ENCODE results near the gene GALNT4. TPM values are rescaled to one million over a fixed set of nuclear protein-coding genes. Genes with fewer than 3 reads are reported as not detected.

GALNT4 gene
- total RNA-seq, 1 donor from 2014 or later = 13.8 TPM

DNA sequence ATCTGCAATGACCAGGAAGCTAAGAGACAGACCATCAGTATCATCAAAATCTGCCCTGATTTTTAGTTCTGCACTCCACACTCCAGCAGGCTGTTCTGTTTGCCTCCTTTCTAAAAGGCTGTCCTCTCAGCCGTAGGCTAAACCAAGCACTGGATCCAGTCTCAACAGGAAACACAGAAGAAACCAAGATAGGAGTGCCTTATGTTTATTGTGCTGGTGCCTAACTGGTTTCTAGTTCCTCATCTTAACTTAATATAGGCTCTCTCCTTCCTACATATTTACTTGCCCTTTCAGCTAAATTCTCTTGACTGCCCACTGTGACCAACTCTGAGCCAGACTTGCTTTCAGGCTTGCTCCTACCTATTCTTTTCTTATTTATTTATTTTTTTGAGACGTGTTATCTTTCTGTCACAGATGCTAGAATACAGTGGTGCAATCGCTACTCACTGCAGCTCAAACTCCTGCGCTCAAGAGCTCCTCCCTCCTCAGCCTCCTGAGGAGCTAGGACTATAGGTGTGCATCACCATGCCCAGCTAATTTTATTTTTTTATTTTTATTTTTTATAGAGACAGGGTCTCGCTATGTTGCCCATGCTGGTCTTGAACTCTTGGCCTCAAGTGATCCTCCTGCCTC is 30.8 kb downstream of the GALNT4 start:
- no peak for DNase-seq (ENCODE audit: low read depth)

DNA sequence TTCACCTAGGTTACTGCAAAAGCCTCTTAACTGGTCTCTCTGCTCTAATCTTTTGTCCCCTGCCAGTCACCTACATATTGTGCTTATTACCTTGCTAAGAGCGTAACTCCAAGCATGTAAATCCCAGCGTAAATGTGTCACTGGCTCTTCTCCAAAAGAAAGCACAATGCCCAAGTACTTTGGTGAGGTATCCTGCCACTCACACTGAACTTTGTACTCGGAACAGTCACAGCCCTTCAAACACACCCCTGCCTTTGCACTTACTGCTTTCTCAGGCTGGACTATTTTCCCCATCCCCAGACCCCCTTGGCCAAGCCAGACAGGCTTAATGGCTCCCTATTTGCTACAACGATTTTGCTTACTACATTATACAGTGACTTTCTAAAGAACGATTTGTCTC is 31.7 kb downstream of the GALNT4 start:
- DNase-seq (ENCODE audit: low read depth) = peak; percentile 45

DNA sequence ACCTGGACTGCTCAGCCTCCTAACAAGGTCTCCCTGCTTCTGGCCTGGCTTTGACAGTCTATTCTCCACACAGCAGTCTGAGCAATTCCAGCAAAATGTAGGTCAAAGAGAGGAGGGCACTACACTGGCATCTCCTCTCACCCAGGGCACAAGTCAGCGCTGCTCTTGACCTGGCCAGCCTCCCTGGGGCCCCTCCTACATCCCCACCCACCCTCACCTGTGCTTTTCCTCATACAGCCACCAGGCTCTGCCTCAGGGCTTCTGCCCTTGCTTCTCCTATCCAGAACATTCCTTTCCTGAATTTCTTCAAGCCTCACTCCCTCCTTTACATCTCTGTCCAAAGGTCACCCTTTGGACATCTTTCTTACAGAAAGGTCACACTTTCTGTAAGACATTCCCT is 33.7 kb downstream of the GALNT4 start:
- no peak for DNase-seq (ENCODE audit: low read depth)

DNA sequence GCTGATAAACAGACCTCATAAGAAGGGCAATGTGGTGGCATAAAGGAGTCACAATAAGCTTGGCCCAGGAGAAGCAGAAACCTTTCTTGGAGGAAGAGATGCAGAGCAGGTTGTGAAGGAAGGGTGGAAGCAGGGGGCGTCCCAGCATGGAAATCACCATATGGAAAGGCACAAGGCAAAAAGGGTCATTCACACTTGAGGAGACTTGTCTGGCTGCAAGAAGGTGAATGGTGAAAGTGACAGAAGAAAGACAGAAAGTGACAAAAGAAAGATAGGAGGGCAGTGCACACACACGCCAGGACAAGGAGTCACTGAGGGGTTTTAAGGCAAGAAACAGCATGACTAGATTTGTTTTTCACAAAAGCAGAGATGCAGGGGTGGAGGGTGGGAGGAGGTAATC is 38.3 kb downstream of the GALNT4 start:
- no peak for DNase-seq (ENCODE audit: low read depth)

DNA sequence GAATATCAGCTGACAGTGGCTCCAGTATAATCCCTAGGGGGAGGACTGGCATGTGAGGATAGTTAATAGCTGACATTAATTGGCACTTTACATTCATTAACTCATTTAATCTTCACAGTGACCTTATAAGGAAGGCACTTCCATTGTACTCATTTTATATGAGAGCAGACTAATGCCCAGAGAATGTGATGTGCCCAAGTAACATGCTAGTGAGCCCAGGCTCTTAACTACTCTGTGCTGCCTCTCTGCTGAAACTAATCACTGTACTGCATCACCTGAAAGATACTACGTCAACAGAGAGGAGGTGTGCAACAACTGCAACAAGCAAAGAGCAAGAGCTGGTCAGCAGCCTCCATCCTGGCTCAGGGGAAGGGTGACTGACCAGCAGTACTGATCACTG is 40.1 kb downstream of the GALNT4 start:
- peak; percentile 82 for DNase-seq (ENCODE audit: low read depth)

DNA sequence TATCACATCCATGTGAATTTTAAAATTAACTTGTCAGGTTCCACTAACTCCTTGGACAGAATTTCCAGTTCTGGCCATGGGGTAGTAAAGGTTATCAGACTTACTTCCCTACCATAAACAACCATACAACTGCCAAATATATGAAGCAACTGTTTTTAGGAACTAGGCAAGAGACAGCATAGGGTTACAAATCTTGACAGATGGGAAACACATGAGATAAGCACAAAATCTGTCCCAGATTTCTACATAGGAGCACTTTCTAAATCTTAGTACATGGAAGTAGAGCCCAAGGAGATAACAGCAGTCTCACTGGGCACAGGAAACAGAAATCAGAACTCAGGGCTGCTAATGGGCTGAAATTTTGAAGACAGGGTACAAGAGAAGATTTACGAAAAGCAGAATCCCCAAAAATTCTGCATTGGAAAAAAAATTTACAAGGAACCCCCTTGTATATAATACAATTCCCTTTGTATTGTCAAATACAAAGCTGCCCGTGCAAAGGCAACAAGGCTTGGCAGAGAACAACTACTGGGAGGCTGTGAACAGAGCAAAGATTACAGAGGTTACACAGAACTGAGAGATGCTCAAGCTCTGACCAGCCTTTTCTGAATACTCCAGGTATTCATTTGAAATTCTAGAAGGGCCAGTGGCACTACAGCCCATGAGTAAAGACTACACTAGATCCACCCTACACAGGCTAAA is 43.2 kb downstream of the GALNT4 start:
- no peak for DNase-seq (ENCODE audit: low read depth)

DNA sequence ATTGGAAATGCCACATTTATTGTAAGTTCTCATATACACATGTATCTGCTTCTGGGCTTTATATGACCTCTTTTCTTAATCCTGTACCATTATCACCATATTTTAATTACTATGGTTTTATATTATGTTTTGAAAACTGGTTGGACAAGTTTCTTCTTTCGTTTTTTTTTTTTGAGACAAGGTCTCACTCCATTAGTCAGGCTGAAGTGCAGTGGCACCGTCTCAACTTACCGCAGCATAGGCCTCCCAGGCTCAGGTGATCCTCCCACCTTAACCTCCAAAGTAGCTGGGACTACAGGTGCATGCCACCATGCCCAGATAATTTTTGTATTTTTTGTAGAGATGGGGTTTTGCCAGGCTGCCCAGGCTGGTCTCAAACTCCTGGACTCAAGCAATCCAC is 44.6 kb downstream of the GALNT4 start:
- no peak for DNase-seq (ENCODE audit: low read depth)

DNA sequence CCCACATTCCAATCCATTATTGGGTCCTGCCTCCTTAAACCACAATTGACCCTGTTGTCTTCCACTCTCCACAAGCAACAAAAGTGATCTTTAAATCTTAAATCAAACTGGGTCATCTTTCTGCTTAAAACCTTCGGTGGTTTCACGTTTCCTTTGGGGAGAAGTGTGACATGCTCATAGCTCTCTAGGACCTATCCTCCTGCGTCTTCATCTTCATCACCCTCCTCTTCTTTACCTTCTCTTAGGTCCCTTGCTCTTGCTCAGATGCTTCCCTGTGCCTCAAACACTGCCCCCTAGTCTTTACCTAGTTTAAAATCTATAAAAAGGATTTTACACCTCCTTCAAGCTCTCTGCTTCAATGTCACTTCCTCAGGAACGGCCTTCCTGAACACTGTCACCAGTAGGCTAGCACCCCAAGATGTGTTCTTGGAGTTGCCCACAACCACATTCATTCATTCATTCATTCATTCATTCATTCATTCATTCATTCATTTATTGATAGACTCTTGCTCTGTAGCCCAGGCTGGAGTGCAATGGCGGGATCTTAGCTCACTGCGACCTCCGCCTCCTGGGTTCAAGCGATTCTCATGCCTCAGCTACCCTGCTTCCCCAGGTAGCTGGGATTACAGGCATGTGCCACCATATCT is 46.8 kb downstream of the GALNT4 start:
- no peak for DNase-seq (ENCODE audit: low read depth)

DNA sequence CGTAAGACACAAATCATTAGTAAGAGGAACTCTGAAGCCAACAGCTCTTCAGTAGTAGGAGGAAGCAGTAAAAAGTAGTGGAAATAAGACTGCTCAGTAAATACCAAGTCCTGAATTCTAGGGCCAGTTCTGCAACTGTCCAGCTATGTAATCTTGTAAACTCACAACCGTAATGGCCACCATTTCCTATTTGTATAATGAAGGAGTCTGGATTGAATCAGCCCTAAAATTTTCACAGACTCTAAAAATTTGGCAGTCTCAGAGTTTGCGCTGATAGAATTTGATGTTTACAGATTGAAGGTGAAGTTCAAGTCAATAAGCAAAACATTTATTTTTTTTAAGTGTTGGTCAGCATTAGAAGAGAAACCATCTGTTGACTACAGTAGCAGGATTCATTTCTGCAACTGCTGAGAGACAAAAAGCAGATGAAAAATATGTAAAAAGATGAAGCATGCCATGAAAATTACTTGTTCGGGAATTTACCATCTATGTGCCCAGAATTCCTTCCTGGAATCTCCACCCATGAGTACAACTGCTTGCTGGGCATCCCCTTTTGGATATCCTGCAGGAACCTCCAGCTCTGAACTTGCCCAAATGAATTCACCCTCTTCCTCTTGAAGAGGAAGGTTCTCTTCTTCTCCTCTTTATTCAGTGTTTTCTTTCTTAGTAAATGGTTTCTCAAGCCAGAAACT is 47.5 kb downstream of the GALNT4 start:
- no peak for DNase-seq (ENCODE audit: low read depth)

DNA sequence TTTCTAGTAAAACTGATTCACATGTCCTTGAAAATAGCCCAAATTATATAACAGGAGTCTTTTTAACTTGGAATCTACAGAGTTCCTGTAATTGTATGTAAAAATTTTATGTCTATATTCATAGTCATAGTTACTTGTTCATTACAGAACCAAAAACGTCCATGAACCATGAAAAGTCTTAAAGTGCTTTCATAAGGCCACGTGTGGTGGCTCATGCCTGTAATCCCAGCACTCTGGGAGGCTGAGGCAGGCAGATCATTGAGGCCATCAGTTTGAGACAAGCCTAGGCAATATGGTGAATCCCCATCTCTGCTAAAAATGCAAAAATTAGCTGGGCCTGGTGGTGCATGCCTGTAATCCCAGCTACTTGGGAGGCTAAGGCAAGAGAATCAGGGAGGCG is 48.4 kb downstream of the GALNT4 start:
- DNase-seq (ENCODE audit: low read depth) = no peak

DNA sequence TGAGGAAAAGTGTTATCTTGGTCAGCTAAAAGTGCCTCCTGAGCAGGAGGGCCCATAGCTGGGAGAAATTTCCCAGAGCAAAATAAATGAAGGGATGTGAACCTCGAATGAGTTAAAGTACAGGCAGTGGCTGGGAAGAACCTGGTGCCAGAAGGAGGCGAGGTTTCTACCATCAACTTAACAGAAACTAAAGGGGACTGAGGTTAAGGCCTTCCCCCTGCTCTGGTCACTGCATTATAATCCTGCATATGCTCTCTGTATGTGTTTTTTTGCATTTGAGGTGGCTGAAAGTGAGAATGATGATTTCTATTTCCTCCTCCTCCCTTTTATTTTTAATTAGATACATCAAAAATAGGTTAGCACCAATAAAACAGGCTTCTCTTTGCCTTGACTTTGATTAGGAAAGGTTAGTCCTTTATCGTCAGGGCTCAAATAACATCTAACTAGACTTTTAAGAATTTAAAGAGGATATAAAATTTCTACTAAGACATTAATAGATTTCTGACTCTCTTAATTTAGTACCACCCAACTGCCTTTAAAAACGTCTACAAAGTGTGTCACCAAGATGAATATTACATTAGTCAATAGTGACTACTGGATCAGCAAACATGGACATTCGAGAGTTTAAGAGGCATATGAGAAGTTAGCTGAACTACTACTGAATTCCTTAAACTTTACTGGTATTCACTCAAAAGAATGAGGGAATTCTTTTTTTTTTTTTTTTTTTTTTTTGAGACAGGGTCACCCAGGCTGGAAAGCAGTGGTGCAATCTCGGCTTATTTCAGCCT is 49.2 kb downstream of the GALNT4 start:
- no peak for DNase-seq (ENCODE audit: low read depth)

DNA sequence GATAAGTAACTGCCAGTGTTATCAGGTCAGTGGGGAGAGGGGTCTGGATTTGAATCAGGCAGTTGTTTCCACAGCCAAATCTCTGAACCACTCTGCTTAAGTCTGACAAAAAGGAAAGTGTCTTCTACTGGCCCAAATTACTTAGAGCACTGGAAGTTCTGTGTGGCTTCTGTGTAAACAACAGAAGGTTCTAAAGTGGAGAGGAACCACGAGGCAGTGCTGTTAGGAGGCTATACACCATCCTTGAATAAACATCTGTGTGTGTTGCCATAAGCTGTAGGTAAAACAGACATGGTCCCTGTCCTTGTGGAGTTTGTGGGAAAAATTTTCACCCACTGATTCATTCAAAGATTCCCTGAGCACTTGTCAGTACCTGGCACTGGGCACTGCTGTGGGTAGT is 50.0 kb downstream of the GALNT4 start:
- no peak for DNase-seq (ENCODE audit: low read depth)

Other genes starting within 250 kb of the GALNT4 start
- gene DUSP6, start 172.3 kb downstream of the GALNT4 start, total RNA-seq = 33.6 and 33.9 TPM in 2 replicates
- gene POC1B, start 1.3 kb upstream of the GALNT4 start, total RNA-seq = 17.3 and 17.4 TPM in 2 replicates
- gene ATP2B1, start 184.0 kb upstream of the GALNT4 start, total RNA-seq = 81.6 and 117 TPM in 2 replicates